ENCODE results near the gene DNTT.

DNA sequence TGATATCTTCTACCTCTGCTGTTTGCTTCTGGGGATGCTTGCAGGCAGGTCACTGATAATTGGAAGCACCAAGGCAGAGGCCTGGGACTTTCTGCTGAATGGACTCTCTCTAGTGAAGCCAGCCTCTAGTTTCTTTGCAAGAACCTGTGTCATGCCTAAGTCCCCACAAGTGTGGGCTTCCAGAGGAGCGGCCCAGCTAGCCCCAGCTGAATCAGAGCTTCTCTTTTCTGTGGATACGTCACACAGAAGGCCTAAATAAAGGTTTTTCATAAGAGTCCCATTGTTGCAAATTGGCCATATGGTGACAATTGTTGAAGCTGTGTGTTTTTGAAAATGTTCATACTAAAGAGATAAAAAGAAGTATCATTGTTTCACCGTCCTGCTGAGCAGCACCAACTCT lies 61.3 kb downstream of the DNTT start:
- TF ChIP-seq CTCF (conservative IDR thresholded peaks at IDR 0.05; ENCODE audit: low read length) (no peak), EZH2phosphoT487 (IDR thresholded peaks at IDR 0.05; ENCODE audit: borderline replicate concordance) (no peak)
